ENCODE measurements around the gene RPL41. TPM values are rescaled to one million over a fixed set of nuclear protein-coding genes. Genes with fewer than 3 reads are reported as not detected.
A peak's percentile ranks its signal among the peaks of the same experiment; 100 is the strongest.
"Not testable (repeated sequence)": the region's sequence is repeated elsewhere in the genome, so short reads cannot be mapped to it uniquely, and the experiment has no call there.

Gene RPL41
- total RNA-seq, 6 donors from 2014 or later: 1,377 to 3,349 (median 3,110) TPM

DNA sequence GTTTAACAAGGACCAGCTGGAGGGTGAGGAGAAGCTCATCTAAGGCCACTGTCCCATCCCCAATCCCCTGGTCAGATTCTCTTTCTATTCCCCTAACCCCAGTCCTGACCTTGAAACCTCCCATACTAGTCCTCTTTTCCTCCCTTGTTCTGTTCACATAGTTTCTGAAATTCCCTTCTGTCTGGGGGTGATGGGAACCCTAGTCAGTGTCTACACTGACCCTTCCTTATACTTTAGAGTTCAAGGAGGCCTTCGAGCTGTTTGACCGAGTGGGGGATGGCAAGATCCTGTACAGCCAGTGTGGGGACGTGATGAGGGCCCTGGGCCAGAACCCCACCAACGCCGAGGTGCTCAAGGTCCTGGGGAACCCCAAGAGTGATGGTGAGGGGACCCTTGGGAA is 38.4 kb downstream of the RPL41 start:
- no peak overlapping the region for H3K4me3 ChIP-seq
- TF ChIP-seq POLR2AphosphoS5 (IDR thresholded peaks at IDR 0.05): no peak
- no peak for TF ChIP-seq EP300 (IDR thresholded peaks at IDR 0.05)
- TF ChIP-seq, protein P1, sequence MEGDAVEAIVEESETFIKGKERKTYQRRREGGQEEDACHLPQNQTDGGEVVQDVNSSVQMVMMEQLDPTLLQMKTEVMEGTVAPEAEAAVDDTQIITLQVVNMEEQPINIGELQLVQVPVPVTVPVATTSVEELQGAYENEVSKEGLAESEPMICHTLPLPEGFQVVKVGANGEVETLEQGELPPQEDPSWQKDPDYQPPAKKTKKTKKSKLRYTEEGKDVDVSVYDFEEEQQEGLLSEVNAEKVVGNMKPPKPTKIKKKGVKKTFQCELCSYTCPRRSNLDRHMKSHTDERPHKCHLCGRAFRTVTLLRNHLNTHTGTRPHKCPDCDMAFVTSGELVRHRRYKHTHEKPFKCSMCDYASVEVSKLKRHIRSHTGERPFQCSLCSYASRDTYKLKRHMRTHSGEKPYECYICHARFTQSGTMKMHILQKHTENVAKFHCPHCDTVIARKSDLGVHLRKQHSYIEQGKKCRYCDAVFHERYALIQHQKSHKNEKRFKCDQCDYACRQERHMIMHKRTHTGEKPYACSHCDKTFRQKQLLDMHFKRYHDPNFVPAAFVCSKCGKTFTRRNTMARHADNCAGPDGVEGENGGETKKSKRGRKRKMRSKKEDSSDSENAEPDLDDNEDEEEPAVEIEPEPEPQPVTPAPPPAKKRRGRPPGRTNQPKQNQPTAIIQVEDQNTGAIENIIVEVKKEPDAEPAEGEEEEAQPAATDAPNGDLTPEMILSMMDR (IDR thresholded peaks at IDR 0.05): no peak
- TF ChIP-seq POLR2A (IDR thresholded peaks at IDR 0.05): no peak
- H3K36me3 ChIP-seq: peaks cover 0 to 6% (median 3%) of the 10 kb centered on the region in 4 donors
- no peak for ATAC-seq (ENCODE audit: low FRiP score in 2 of 2)
- no peaks in the 10 kb centered on the region for H3K27me3 ChIP-seq
- H3K9me3 ChIP-seq: no peaks in the 10 kb centered on the region
- DNase-seq: no peak
- H3K27ac ChIP-seq: no peak overlapping the region
- WGBS, 2 donors: 93 to 94% methylated on average over 5 of the region's 5 CpGs
- H3K4me1 ChIP-seq: peaks cover 32 to 50% (median 35%) of the 10 kb centered on the region in 4 donors

DNA sequence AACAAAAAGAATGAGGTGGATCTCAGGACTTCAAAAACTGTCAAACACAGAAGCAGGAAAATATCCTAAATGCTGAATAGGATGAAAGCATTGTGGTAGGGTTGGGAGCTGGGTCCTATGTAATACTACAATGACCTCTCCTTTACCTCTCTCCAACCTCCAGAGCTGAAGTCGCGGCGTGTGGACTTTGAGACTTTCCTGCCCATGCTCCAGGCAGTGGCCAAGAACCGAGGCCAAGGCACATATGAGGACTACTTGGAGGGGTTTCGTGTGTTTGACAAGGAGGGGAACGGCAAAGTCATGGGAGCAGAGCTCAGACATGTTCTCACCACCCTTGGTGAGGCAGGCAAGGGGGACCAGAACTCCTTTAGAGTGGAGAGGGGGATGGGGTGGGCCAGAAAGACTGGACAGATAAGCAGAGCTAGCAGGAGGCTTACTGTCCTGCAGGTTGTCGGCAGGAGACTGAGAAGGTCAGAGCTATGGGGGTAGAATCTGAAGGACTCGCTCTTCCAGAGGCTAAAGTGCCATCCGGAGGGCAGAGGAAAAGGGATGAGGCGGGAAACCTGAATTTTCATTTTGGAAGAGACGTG is 38.9 kb downstream of the RPL41 start:
- DNase-seq (no peak), ATAC-seq (ENCODE audit: low FRiP score in 2 of 2) (no peak)
- 95 to 96% methylated on average over 11 of the region's 11 CpGs for WGBS, 2 donors
- H3K9me3 ChIP-seq: no peaks in the 10 kb centered on the region
- peaks cover 5 to 12% (median 8%) of the 10 kb centered on the region in 4 donors for H3K36me3 ChIP-seq
- H3K4me1 ChIP-seq: peaks cover 38 to 55% (median 40%) of the 10 kb centered on the region in 4 donors
- H3K4me3 ChIP-seq: no peak overlapping the region
- H3K27me3 ChIP-seq: no peaks in the 10 kb centered on the region
- TF ChIP-seq, protein P1 (IDR thresholded peaks at IDR 0.05): no peak
- TF ChIP-seq POLR2A (IDR thresholded peaks at IDR 0.05) (no peak), POLR2AphosphoS5 (IDR thresholded peaks at IDR 0.05) (no peak), EP300 (IDR thresholded peaks at IDR 0.05) (no peak)
- H3K27ac ChIP-seq: no peak overlapping the region

DNA sequence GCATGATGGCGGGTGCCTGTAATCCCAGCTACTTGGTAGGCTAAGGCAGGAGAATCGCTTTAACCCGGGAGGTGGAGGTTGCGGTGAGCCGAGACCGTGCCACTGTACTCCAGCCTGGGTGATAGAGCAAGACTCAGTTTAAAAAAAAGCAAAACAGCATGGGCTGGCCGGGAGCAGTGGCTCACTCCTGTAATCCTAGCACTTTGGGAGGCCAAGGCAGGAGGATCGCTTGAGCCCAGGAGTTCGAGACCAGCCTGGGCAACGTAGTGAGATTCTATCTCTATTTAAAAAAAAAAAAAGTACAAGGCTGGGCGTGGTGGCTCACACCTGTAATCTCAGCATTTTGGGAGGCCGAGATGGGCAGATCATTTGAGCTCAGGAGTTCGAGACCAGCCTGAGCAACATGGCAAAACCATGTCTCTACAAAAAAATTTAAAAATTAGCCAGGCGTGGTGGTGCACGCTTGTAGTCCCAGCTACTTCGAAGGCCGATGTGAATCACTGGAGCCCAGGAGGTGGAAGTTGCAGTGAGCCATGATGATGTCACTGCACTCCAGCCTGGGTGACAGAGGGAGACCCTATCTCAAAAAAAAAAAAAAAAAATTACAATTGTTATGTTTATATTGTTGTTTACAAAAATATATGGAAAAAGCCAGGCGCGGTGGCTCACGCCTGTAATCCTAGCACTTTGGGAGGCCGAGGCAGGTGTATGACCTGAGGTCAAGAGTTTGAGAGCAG is 40.2 kb downstream of the RPL41 start:
- not testable (repeated sequence) for DNase-seq; H3K27me3 ChIP-seq; H3K9me3 ChIP-seq; ATAC-seq (ENCODE audit: low FRiP score in 2 of 2)
- peaks cover 39 to 55% (median 42%) of the 10 kb centered on the region in 4 donors for H3K4me1 ChIP-seq
- H3K36me3 ChIP-seq: peaks cover 15 to 25% (median 20%) of the 10 kb centered on the region in 4 donors
- peak overlapping the region in 3 of 4 donors; percentile 59 to 66 (median 62) for H3K4me3 ChIP-seq
- 86% methylated on average over 21 of the region's 21 CpGs for WGBS, 2 donors
- H3K27ac ChIP-seq: peak overlapping the region; percentile 87 to 97 (median 96)

DNA sequence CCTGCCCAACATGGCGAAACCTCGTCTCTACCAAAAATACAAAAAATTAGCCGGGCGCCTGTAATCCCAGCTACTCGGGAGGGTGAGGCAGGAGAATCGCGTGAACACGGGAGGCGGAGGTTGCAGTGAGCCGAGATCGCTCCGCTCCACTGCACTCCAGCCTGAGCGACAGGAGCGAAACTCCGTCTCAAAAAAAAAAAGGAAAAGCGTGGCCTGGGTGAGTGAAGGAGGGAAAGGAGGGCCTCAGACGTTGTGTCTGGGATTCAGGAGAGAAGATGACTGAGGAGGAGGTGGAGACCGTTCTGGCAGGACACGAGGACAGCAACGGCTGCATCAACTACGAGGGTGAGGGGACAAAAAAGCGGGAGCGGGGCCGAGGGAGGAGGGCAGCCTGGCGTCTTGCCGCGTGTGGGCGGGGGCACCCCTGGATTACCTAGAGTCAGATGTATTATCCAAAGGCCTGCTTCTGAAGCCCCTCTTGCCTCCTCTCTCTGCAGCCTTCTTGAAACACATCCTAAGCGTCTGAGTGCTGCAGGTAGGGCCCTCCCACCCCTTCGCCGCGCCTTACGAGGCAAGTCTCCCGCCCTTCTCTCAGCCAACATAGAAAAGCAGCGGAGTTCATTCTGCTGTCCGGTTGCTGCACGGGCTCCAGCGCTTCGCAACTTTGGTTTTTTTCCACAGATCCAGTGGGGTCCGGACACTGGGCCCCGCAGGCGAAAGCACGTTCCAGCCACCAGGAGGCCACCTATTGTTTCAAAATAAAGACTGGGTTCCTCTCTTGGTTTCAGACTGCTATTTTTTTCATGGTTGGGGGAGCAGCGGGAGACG is 41.0 kb downstream of the RPL41 start:
- WGBS, 2 donors: 5 to 9% methylated on average over 37 to 40 of the region's 45 CpGs
- Histone ChIP-seq H3K27ac (peak overlapping the region; percentile 87 to 97 (median 96)), H3K4me3 (peak overlapping the region; percentile 59 to 84 (median 64)), H3K36me3 (peaks cover 23 to 32% (median 28%) of the 10 kb centered on the region in 4 donors), H3K27me3 (no peaks in the 10 kb centered on the region), H3K4me1 (peaks cover 42 to 59% (median 46%) of the 10 kb centered on the region in 4 donors), H3K9me3 (no peaks in the 10 kb centered on the region)
- TF ChIP-seq POLR2A (IDR thresholded peaks at IDR 0.05) (peak in 1 of 4 donors; percentile 11), EP300 (IDR thresholded peaks at IDR 0.05) (no peak), POLR2AphosphoS5 (IDR thresholded peaks at IDR 0.05) (peak; percentile 8 to 43)
- TF ChIP-seq, protein P1 (IDR thresholded peaks at IDR 0.05): peak; percentile 53 to 85 (median 74)
- peak; percentile 68 to 72 for ATAC-seq (ENCODE audit: low FRiP score in 2 of 2)
- peak; percentile 78 to 90 for DNase-seq

Measured in upper lobe of left lung (tissue), 6 donors.